Immature natural killer cell (primary cell): ENCODE measurements around the gene FOXJ2. TPM values are rescaled to one million over a fixed set of nuclear protein-coding genes. Genes with fewer than 3 reads are reported as not detected.
A peak's percentile ranks its signal among the peaks of the same experiment; 100 is the strongest.
"Not testable (repeated sequence)": the region's sequence is repeated elsewhere in the genome, so short reads cannot be mapped to it uniquely, and the experiment has no call there.

ENCODE experiments used
- DNase-seq, 3 donors: peaks; one replicate each; pipeline ENCODE4 v3.0.0; 2022; ENCODE audit warnings: mixed read lengths in 1 of 3
- H3K27ac Mint-ChIP-seq, 6 donors: one replicate each; pipeline ENCODE4 v1.8.0; 2020; ENCODE audit warnings: mixed read lengths in 6 of 6, mild to moderate bottlenecking in 5 of 6, inconsistent platforms in 4 of 6, moderate library complexity in 3 of 6
- H3K27me3 Mint-ChIP-seq, 3 donors: one replicate each; pipeline ENCODE4 v1.8.0; 2020 to 2021; ENCODE audit warnings: low read depth in 3 of 3, mild to moderate bottlenecking in 3 of 3, mixed read lengths in 3 of 3, moderate library complexity in 3 of 3, inconsistent platforms in 1 of 3
- H3K36me3 Mint-ChIP-seq, 3 donors: one replicate each; pipeline ENCODE4 v1.8.0; 2020; ENCODE audit warnings: mixed read lengths in 3 of 3, inconsistent platforms in 2 of 3, mild to moderate bottlenecking in 2 of 3
- H3K4me1 Mint-ChIP-seq, 2 donors: one replicate each; pipeline ENCODE4 v1.8.0; 2020; ENCODE audit warnings: inconsistent platforms in 2 of 2, mild to moderate bottlenecking in 2 of 2, mixed read lengths in 2 of 2, moderate library complexity in 1 of 2
- H3K4me3 Mint-ChIP-seq, 5 donors: one replicate each; pipeline ENCODE4 v1.8.0; 2020; ENCODE audit warnings: mild to moderate bottlenecking in 5 of 5, mixed read lengths in 5 of 5, inconsistent platforms in 3 of 5, moderate library complexity in 3 of 5
- H3K9me3 Mint-ChIP-seq, 6 donors: one replicate each; pipeline ENCODE4 v1.8.0; 2020; ENCODE audit warnings: mild to moderate bottlenecking in 6 of 6, mixed read lengths in 6 of 6, inconsistent platforms in 4 of 6, moderate library complexity in 3 of 6
- polyA plus RNA-seq, 3 donors: library from polyadenylated mRNA; unstranded; fragments of 300-500 nt; fragmentation: Illumina TruSeq; gene quantifications; one replicate each; pipeline ENCODE4 v1.2.3, GENCODE V29; 2021

The FOXJ2 gene
- polyA plus RNA-seq, 3 donors from 2014 or later, result 2.7 to 15.8 (median 3.3) TPM

GRCh38 chr12:8057306-8057705 lies 24.8 kb downstream of the FOXJ2 start:
- H3K36me3 Mint-ChIP-seq, result peaks cover 14 to 42% (median 24%) of the 10 kb centered on the region in 3 donors
- H3K9me3 Mint-ChIP-seq, result no peaks in the 10 kb centered on the region
- H3K4me3 Mint-ChIP-seq, result no peak overlapping the region
- peaks cover 0 to 4% of the 10 kb centered on the region in 2 donors for H3K4me1 Mint-ChIP-seq
- peak overlapping the region in 2 of 6 donors; percentile 45 to 71 for H3K27ac Mint-ChIP-seq
- no peak for DNase-seq
- H3K27me3 Mint-ChIP-seq, result no peaks in the 10 kb centered on the region

GRCh38 chr12:8057839-8058238 lies 25.3 kb downstream of the FOXJ2 start:
- H3K27ac Mint-ChIP-seq, result peak overlapping the region in 1 of 6 donors; percentile 58
- H3K4me3 Mint-ChIP-seq, result no peak overlapping the region
- no peak for DNase-seq
- H3K36me3 Mint-ChIP-seq, result peaks cover 16 to 38% (median 22%) of the 10 kb centered on the region in 3 donors
- H3K27me3 Mint-ChIP-seq, result no peaks in the 10 kb centered on the region
- H3K4me1 Mint-ChIP-seq, result peaks cover 0 to 4% of the 10 kb centered on the region in 2 donors
- H3K9me3 Mint-ChIP-seq, result no peaks in the 10 kb centered on the region

DNA sequence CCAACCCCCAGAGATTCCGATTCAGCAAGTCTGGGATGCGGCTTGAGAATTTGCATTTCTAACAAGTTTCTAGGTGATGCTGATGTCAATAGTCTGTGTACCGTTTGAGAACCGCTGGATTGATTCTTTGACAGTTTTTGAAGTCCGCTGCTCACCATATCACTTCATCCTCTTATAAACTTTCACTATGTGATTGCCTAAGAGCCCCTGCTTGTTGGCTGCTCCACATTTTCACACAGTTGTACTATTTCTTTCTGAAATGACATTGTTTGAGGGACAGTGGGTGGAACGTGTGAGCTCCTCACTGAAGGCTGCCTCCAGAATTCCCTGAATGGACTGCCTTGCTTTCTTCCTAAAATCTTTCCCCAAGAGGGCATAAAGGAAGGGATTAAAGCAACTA lies 26.0 kb downstream of the FOXJ2 start:
- H3K4me1 Mint-ChIP-seq, result peaks cover 4 to 6% of the 10 kb centered on the region in 2 donors
- no peak for DNase-seq
- H3K36me3 Mint-ChIP-seq, result peaks cover 21 to 39% (median 25%) of the 10 kb centered on the region in 3 donors
- no peaks in the 10 kb centered on the region for H3K27me3 Mint-ChIP-seq
- H3K27ac Mint-ChIP-seq, result no peak overlapping the region
- no peaks in the 10 kb centered on the region for H3K9me3 Mint-ChIP-seq
- H3K4me3 Mint-ChIP-seq, result no peak overlapping the region

- Mint-ChIP-seq H3K27ac (peak overlapping the region in 4 of 6 donors; percentile 22 to 87 (median 28)), H3K9me3 (no peaks in the 10 kb centered on the region), H3K36me3 (peaks cover 12 to 15% (median 14%) of the 10 kb centered on the region in 3 donors), H3K27me3 (no peaks in the 10 kb centered on the region), H3K4me3 (peak overlapping the region in 1 of 5 donors; percentile 49), H3K4me1 (peaks cover 27 to 43% of the 10 kb centered on the region in 2 donors)
- DNase-seq, result no peak
Observed at GRCh38 chr12:8064131-8064530, 31.6 kb downstream of the FOXJ2 start.

DNA sequence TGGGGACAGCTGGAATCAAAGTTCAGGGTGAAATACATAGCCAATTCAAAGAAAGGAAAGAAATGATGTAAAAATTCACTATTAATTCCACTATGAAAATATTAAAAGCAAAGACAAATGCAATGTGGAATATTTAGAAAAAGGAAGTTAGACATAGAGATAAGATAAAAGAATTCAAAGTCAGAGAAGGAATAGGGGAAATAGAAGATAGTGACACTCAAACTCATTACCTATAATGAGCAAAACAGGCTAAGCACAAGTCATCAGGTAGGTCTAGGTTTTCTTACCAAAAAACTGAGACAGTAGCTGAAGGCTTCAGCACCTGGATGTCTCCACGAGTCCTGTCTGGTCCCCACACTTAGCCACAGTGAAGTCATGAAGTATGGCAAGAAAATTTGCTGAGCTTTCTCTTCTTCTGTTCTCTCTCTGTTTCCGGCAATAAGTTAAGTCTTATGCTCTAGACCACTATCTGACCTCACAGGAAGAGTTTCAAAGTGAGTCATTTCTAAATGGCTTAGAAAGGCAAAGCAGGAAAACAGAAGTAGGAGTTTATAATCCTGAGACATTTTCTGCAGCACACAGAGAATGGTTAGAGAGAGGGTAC lies 33.6 kb downstream of the FOXJ2 start, which contains the start of gene C3AR1:
C3AR1 (minus strand) TSS at position 369 of the 604 bp plus-strand sequence. CDS start 6,174 bp downstream, outside the sequence.
- Mint-ChIP-seq H3K27ac (peak within 1 kb of the TSS; percentile 87 to 97 (median 96)), H3K27me3 (no peaks in the 10 kb centered on the region), H3K36me3 (peaks cover 6 to 12% (median 7%) of the 10 kb centered on the region in 3 donors), H3K4me1 (peaks cover 27 to 43% of the 10 kb centered on the region in 2 donors), H3K4me3 (peak within 1 kb of the TSS; percentile 79 to 89 (median 87)), H3K9me3 (no peaks in the 10 kb centered on the region)
- peak; percentile 63 to 68 (median 67) for DNase-seq

DNA sequence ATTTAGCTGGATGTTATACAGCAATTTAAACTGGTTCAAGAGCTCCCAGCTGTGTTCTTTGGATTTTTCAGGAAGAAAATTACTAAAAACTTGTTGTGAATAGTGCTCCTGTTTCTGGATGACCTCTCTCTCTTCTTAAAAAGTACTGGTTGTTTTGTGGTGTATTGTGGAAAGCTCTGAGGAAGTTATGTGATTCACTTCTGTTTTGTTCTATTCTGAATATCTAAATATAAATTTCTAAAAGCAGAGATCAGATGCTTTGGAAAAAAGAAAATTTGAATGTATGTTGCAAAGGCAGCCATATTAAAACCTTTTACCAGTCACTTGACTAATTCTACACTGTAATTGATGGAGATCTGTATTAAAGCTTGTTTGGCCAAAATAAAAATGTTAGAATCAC lies 37.1 kb downstream of the FOXJ2 start:
- no peak for DNase-seq
- Mint-ChIP-seq H3K4me3 (no peak overlapping the region), H3K9me3 (no peaks in the 10 kb centered on the region), H3K27ac (no peak overlapping the region), H3K36me3 (peaks cover 0 to 5% (median 0%) of the 10 kb centered on the region in 3 donors), H3K4me1 (peaks cover 23 to 27% of the 10 kb centered on the region in 2 donors), H3K27me3 (peaks cover 0 to 5% (median 0%) of the 10 kb centered on the region in 3 donors)

DNA sequence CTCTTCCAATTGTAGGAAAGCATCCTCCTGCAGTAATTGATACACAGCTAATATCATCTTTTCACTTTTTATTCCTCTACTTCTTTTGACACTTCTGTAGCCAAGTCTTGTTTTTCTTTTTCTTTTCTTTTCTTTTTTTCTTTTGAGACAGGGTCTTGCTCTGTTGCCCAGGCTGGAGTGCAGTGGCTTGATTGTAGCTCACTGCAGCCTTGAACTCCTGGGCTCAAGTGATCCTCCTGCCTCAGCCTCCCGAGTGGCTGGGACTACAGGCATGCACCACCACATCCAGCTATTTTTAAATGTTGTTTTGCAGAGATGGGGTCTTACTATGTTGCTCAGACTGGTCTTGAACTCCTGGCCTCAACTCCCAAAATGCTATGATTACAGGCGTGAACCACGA lies 39.3 kb downstream of the FOXJ2 start:
- not testable (repeated sequence) for H3K27me3 Mint-ChIP-seq, H3K36me3 Mint-ChIP-seq, H3K27ac Mint-ChIP-seq, H3K4me1 Mint-ChIP-seq, H3K4me3 Mint-ChIP-seq, H3K9me3 Mint-ChIP-seq, DNase-seq

GRCh38 chr12:8075935-8076334 lies 43.4 kb downstream of the FOXJ2 start:
- H3K27ac Mint-ChIP-seq, result no peak overlapping the region
- H3K36me3 Mint-ChIP-seq, result peaks cover 0 to 3% (median 0%) of the 10 kb centered on the region in 3 donors
- H3K4me1 Mint-ChIP-seq, result peaks cover 8 to 11% of the 10 kb centered on the region in 2 donors
- H3K27me3 Mint-ChIP-seq, result peaks cover 0 to 5% (median 2%) of the 10 kb centered on the region in 3 donors
- no peak for DNase-seq
- H3K4me3 Mint-ChIP-seq, result no peak overlapping the region
- H3K9me3 Mint-ChIP-seq, result peaks cover 0 to 2% (median 0%) of the 10 kb centered on the region in 6 donors

DNA sequence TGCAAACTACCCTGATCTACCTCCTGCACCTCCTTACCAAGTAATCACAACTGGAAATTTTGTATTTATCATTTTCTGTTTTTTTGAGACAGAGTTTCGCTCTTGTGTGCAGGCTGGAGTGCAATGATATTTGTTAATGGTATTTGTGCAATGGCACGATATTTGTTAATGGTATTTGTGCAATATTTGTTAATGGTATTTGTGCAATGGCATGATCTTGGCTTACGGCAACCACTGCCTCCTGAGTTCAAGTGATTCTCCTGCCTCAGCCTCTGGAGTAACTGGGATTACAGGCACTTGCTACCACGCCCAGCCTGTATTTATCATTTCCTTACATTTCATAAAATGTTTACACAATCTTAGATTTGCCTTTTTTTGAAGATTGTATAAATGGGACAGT lies 43.9 kb downstream of the FOXJ2 start:
- Mint-ChIP-seq H3K27me3 (peaks cover 0 to 7% (median 2%) of the 10 kb centered on the region in 3 donors), H3K27ac (no peak overlapping the region), H3K4me1 (peaks cover 12 to 16% of the 10 kb centered on the region in 2 donors), H3K9me3 (peaks cover 0 to 2% (median 0%) of the 10 kb centered on the region in 6 donors), H3K36me3 (peaks cover 0 to 3% (median 0%) of the 10 kb centered on the region in 3 donors), H3K4me3 (no peak overlapping the region)
- no peak for DNase-seq

DNA sequence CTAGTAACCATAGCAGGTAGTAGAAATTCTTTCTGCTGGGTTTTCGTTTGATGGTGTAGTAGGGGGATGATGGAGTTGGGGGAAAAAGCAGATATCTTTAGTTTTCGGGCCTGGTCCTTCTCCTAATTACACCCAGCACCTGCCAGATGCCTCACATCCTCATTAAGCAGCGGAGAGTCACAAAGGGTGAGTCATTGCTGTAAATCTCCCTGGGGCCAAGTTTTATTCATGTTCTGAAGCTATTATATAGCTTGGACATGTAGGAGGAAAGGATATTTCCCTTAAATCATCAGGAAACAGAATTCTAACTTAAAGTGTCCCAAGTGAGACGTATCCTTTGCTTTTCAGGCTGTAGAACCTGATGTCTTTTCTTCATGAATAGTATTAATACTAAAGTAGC lies 44.7 kb downstream of the FOXJ2 start:
- Mint-ChIP-seq H3K36me3 (peaks cover 0 to 2% (median 0%) of the 10 kb centered on the region in 3 donors), H3K9me3 (peaks cover 0 to 2% (median 0%) of the 10 kb centered on the region in 6 donors), H3K27me3 (peaks cover 0 to 10% (median 3%) of the 10 kb centered on the region in 3 donors), H3K4me1 (peaks cover 20 to 21% of the 10 kb centered on the region in 2 donors), H3K4me3 (no peak overlapping the region), H3K27ac (no peak overlapping the region)
- DNase-seq, result no peak

GRCh38 chr12:8078398-8078797 lies 45.9 kb downstream of the FOXJ2 start:
- H3K27ac Mint-ChIP-seq, result peak overlapping the region in 1 of 6 donors; percentile 25
- H3K27me3 Mint-ChIP-seq, result peaks cover 2 to 13% (median 10%) of the 10 kb centered on the region in 3 donors
- H3K9me3 Mint-ChIP-seq, result peaks cover 0 to 2% (median 0%) of the 10 kb centered on the region in 6 donors
- peaks cover 31 to 33% of the 10 kb centered on the region in 2 donors for H3K4me1 Mint-ChIP-seq
- H3K36me3 Mint-ChIP-seq, result no peaks in the 10 kb centered on the region
- H3K4me3 Mint-ChIP-seq, result no peak overlapping the region
- DNase-seq, result peak; percentile 35 to 56 (median 40)

GRCh38 chr12:8078916-8079315 lies 46.4 kb downstream of the FOXJ2 start:
- H3K36me3 Mint-ChIP-seq, result no peaks in the 10 kb centered on the region
- DNase-seq, result no peak
- H3K4me1 Mint-ChIP-seq, result peaks cover 36 to 37% of the 10 kb centered on the region in 2 donors
- H3K9me3 Mint-ChIP-seq, result peaks cover 0 to 2% (median 0%) of the 10 kb centered on the region in 6 donors
- H3K27ac Mint-ChIP-seq, result peak overlapping the region in 5 of 6 donors; percentile 35 to 99 (median 63)
- H3K4me3 Mint-ChIP-seq, result peak overlapping the region in 1 of 5 donors; percentile 9
- H3K27me3 Mint-ChIP-seq, result peaks cover 2 to 15% (median 10%) of the 10 kb centered on the region in 3 donors

DNA sequence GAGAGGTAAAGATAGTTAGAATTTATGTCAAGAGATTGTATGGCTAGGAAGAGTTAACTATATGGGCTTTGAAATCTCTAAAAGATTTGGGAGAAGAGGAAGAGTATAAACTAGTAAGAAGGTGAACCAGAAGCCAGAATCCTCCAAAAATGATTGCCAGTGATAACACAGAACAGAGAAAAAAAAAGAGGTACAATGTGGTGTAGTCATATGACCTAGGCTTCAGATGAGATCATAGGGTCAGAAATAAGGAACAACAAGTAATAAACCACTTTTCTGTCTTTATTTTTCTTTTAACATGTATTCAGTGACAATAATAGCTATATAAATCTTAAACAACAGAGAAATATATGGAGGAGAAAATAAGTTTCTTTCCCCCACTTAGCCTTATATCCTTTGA lies 47.6 kb downstream of the FOXJ2 start:
- H3K36me3 Mint-ChIP-seq, result peaks cover 0 to under 1% (median 0%) of the 10 kb centered on the region in 3 donors
- H3K4me1 Mint-ChIP-seq, result peaks cover 46 to 50% of the 10 kb centered on the region in 2 donors
- no peak for DNase-seq
- peaks cover 0 to 2% (median 0%) of the 10 kb centered on the region in 6 donors for H3K9me3 Mint-ChIP-seq
- H3K27ac Mint-ChIP-seq, result peak overlapping the region; percentile 66 to 99 (median 87)
- peak overlapping the region in 4 of 5 donors; percentile 0 to 14 (median 9) for H3K4me3 Mint-ChIP-seq
- H3K27me3 Mint-ChIP-seq, result peaks cover 2 to 15% (median 10%) of the 10 kb centered on the region in 3 donors

DNA sequence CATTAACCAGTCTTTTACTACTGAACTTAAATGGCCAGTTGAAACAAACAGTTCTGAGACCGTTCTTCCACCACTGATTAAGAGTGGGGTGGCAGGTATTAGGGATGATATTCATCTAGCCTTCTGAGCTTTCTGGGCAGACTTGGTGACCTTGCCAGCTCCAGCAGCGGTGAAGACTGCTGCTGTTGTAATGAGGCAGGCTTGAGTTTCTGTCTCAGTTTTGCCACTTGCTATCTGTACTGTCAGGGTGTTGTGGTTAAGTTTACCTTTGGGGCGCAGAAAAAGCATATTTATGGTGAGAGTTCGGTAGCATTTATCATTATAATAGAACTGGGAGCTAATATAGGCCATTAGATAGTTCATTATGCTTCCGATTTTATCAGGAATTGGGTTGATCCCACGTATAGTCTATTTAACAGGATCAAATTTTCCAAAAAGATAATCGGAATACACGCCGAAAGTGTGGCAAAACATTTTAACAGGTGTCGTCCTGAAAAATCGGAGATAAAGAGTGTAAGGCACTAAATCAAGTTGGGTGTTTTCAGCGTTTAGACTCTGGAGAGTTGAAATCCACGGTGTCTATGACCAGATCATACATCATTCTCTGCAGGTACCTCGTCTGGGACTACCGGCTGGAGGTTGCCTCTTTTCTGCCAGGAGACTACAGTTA lies 48.9 kb downstream of the FOXJ2 start:
- DNase-seq, result peak; percentile 26 to 29 (median 26)
- H3K4me3 Mint-ChIP-seq, result peak overlapping the region; percentile 97 to 99 (median 99)
- peaks cover 50 to 55% of the 10 kb centered on the region in 2 donors for H3K4me1 Mint-ChIP-seq
- peaks cover 2 to 15% (median 10%) of the 10 kb centered on the region in 3 donors for H3K27me3 Mint-ChIP-seq
- H3K27ac Mint-ChIP-seq, result peak overlapping the region; percentile 99 to 100 (median 100)
- peaks cover 0 to 4% (median 0%) of the 10 kb centered on the region in 3 donors for H3K36me3 Mint-ChIP-seq
- peaks cover 0 to under 1% (median 0%) of the 10 kb centered on the region in 6 donors for H3K9me3 Mint-ChIP-seq
